ENCODE measurements around the gene RHOD.

Gene RHOD

DNA sequence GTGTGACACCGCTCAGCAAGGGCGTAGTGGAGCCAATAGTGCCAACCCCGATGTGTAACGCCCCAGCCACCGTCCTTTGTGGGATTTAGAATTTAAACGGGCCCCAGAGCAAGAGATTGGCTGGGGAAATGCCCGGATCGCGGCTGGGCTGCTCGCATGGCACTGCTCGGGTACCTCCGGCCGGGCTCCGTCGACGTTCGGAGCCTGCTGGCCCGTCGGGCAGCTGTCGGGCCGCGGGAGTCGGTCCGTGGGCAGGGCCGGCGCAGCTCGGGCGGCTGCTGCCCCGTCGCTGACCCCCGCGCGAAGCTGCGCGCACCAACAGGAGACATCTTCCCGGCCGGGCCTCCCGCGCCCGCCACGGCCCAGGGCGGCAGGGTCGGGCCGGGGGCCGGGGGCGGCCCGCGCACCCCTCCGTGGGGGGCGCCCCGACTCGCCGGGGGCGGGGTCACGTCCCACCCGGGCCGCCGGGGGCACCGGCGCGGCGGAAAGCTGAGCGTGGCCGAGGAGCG is 61.1 kb downstream of the RHOD start:
- no peak for DNase-seq (ENCODE audit: low read depth)

- DNase-seq (ENCODE audit: low read depth), result no peak
Measured at GRCh38 chr11:67118181-67118766, 61.6 kb downstream of the RHOD start.

DNA sequence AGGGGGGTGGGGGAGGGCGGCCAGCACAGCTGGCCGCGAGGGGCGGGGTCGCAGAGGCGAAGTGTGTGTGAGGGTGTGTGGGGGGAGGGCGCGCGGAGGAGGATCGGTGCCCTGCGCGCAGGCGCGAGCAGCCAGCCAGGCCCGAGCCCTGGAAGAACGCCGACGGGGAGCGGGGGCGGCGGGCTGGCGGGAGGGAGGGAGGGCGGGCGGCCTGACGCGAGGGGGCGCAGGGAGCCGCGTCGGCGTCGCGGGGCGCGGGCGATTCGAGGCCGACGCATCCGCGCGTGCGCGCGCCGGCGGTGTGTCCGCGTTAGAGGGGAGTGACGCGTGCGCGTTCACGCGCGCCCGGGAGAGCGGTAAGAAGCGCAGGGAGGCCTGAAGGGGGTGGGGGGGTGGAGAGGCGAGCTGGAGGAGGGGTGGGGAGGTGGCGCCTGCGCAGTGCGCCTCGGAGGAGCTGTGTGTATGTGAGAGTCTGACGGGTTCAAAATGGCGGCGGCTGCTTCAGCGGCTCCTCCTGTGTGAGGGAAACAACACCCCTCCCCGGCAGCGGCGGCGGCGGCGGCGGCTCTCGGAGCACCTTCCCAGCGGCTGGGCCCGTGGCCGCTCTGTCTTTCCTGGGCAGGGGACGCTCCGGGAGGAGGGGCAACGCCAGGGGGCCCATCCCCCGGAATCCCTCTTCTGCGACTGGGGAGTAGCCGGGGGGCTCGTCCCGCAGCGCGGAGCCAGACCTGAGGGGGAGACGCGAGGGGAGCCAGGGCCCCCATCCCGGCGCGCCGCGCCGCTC is 62.3 kb downstream of the RHOD start, which contains the start of gene KDM2A:
KDM2A (plus strand) TSS at position 463 of the 784 bp plus-strand sequence. CDS start 2,054 bp downstream, outside the sequence.
- peak; percentile 96 for DNase-seq (ENCODE audit: low read depth)

DNA sequence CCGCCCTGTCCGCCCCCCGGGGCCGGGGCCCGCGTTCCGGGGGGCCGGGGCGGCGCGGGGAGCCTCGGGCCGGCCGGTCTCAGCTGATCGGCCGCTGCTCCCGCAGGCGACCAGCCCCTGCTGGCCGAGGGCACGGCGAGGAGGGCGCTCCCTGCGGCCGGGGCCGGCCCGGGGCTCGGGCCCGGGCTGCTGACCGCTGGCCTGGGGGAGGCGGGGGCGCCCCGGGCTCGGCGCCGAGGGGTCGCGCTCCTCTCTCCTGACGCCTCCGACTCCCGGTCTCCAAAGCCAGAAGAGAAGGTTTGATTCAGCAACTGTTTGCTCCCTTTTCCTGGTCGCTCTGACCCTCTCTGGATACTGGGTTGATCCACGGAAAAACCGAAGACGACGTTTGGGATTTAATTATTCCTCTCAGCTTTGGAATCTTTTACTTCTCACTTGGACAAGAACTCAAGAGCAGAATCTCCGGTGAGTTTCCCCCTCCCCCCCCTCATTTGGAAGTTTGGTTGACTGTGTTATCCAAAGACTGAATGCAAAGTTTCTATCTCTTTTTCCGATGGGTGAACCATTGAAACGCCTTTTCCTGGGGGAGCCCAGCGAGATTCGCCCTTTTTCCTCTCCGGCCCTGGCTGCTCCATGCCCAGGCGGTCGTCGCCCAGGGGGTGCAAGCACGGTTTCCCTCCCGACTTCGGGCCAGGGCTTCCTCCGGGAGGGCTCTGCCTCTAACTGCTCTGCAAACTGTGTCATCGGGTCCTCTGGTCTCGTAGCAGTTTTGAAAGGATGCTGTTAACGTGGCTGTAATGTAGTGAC is 63.1 kb downstream of the RHOD start:
- no peak for DNase-seq (ENCODE audit: low read depth)

DNA sequence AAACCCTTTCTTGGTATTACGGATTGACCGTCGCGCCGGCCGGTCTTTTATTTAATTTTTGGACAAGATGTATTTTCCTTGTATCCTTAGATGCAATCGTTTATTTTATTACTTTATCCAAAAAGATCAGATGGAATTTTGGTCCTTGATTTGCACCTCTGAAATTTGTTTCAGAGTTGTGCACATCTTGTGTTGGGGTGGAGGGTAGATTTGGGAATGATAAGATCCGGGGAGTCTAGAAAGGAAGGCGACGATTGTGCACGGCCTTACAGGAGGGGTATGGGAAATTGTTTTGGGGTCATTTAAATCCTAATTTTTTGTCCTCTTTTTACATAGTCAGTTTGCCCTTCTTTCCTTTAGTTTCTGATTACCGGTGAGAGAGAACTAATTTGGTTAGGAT is 63.8 kb downstream of the RHOD start:
- DNase-seq (ENCODE audit: low read depth), result no peak

- no peak for DNase-seq (ENCODE audit: low read depth)
Measured at GRCh38 chr11:67120881-67121710, 64.4 kb downstream of the RHOD start.

All from stimulated activated CD8-positive, alpha-beta memory T cell treated with anti-CD3 and anti-CD28 coated beads, Interleukin-15, amount 100 ng/mL, for 1 hour (primary cell).